C4-2B (cell line): ENCODE measurements around the gene TRHDE.

Experiments
- ZFX ChIP-seq: fragments of 450-650 bp; IDR thresholded peaks from 2 replicates; pipeline ENCODE4 v1.6.1; 2017
- TF ChIP-seq, protein P1 (sequence below): fragments of 450-650 bp; conservative IDR thresholded peaks from 2 replicates; pipeline ENCODE4 v1.5.1; 2017; ENCODE audit warnings: mild to moderate bottlenecking

DNA sequence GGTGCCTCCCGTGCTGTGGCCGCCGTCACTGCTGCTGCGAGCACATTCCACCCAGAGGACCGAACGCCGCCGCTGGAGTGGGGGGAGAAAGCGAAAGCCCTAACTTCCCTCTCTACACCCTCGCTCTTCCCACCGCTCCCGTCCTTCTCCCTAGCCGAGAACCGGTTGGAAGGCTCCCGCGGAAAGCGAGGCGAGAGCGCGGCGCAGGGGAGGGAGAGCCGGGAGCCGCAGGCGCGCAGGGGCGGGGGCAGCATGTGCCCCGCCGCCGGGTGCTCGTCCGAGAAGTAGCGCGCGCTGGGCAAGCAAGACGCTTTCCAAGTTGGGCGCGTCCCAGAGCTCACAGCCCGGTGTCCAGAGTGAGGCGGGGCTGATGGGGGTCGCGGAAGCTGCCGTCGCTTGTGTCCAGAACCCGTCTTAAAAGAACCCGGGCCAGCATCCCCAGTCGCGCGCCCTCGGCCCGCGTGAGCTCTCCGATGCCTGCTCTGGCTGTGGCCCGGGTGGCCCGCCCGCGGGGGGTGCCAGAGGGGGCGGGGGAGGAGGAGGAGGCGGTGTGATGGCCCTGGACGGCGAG, at the start of gene TRHDE:
- TF ChIP-seq, protein P1, sequence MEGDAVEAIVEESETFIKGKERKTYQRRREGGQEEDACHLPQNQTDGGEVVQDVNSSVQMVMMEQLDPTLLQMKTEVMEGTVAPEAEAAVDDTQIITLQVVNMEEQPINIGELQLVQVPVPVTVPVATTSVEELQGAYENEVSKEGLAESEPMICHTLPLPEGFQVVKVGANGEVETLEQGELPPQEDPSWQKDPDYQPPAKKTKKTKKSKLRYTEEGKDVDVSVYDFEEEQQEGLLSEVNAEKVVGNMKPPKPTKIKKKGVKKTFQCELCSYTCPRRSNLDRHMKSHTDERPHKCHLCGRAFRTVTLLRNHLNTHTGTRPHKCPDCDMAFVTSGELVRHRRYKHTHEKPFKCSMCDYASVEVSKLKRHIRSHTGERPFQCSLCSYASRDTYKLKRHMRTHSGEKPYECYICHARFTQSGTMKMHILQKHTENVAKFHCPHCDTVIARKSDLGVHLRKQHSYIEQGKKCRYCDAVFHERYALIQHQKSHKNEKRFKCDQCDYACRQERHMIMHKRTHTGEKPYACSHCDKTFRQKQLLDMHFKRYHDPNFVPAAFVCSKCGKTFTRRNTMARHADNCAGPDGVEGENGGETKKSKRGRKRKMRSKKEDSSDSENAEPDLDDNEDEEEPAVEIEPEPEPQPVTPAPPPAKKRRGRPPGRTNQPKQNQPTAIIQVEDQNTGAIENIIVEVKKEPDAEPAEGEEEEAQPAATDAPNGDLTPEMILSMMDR: no peak
- TF ChIP-seq ZFX: no peak
